ENCODE results near the gene EML3.

DNA sequence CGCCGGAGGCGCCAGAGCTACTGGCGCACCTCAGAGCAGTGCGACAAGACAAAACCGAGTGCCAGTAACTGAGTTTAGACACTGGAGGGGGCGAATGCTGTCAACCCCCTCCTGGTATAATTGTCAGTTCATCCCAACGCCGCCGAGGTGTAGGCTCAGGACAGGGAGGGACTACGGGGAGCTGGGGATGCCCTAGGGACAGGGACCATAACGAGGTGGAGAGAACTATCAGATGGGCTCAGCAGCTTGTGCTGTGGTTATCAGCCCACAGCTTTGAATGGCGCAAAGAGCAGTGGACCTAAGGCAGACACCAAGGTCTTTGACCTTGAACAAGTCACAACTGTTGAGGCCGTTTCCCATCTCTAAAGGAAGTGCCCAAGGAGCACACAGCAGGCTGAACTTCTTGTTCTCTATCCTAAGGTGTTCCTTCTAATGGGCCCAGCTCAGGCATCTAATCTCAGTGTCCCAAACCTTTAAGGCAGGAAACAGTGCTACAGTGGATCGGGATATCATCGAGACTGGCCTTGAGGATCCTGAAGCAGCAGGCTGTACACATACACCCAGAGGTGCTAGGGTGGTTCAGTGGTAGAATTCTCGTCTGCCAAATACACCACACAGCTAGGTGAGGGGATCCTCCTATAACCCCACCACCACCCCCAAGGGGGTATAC, 20.3 kb downstream of the EML3 start:
- TF ChIP-seq, protein P1, sequence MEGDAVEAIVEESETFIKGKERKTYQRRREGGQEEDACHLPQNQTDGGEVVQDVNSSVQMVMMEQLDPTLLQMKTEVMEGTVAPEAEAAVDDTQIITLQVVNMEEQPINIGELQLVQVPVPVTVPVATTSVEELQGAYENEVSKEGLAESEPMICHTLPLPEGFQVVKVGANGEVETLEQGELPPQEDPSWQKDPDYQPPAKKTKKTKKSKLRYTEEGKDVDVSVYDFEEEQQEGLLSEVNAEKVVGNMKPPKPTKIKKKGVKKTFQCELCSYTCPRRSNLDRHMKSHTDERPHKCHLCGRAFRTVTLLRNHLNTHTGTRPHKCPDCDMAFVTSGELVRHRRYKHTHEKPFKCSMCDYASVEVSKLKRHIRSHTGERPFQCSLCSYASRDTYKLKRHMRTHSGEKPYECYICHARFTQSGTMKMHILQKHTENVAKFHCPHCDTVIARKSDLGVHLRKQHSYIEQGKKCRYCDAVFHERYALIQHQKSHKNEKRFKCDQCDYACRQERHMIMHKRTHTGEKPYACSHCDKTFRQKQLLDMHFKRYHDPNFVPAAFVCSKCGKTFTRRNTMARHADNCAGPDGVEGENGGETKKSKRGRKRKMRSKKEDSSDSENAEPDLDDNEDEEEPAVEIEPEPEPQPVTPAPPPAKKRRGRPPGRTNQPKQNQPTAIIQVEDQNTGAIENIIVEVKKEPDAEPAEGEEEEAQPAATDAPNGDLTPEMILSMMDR (IDR thresholded peaks at IDR 0.05), result peak in 1 of 12 donors; percentile 7
- TF ChIP-seq POLR2A (IDR thresholded peaks at IDR 0.05), result no peak
